NCI-H345 treated with DMSO at 0.1 percent for 48 hours (cell line): ENCODE measurements around the gene DGKG.

Experiments used
- DNase-seq: peaks from one replicate; lab custom pipeline; 2025; ENCODE audit not compliant: unreplicated experiment; lab: John Stamatoyannopoulos, UW

The DGKG gene

GRCh38 chr3:186151077-186151971, 210.7 kb downstream of the DGKG start:
- no peak for DNase-seq

GRCh38 chr3:186150041-186150830, 211.8 kb downstream of the DGKG start:
- no peak for DNase-seq

- DNase-seq: no peak
Observed at GRCh38 chr3:186149319-186149960, 212.6 kb downstream of the DGKG start.

- DNase-seq: no peak
Observed at GRCh38 chr3:186144257-186144656, 217.8 kb downstream of the DGKG start.

GRCh38 chr3:186143250-186143649, 218.8 kb downstream of the DGKG start:
- DNase-seq: no peak

GRCh38 chr3:186142393-186142932, 219.6 kb downstream of the DGKG start:
- DNase-seq: no peak

GRCh38 chr3:186141790-186142189, 220.2 kb downstream of the DGKG start:
- DNase-seq: no peak

- DNase-seq: no peak
Observed at GRCh38 chr3:186138272-186138981, 223.6 kb downstream of the DGKG start.

- no peak for DNase-seq
Observed at GRCh38 chr3:186137051-186137685, 224.9 kb downstream of the DGKG start.

- no peak for DNase-seq
Observed at GRCh38 chr3:186133980-186134379, 228.1 kb downstream of the DGKG start.

GRCh38 chr3:186132487-186132886, 229.5 kb downstream of the DGKG start:
- DNase-seq: no peak

GRCh38 chr3:186129206-186129605, 232.8 kb downstream of the DGKG start:
- no peak for DNase-seq

GRCh38 chr3:186128158-186128557, 233.9 kb downstream of the DGKG start:
- no peak for DNase-seq

GRCh38 chr3:186127463-186127862, 234.6 kb downstream of the DGKG start:
- no peak for DNase-seq

GRCh38 chr3:186125118-186125517, 236.9 kb downstream of the DGKG start:
- DNase-seq: no peak

- DNase-seq: peak; percentile 28
Observed at GRCh38 chr3:186124592-186124991, 237.4 kb downstream of the DGKG start.

GRCh38 chr3:186123012-186123411, 239.0 kb downstream of the DGKG start:
- no peak for DNase-seq

- no peak for DNase-seq
Observed at GRCh38 chr3:186121968-186122367, 240.1 kb downstream of the DGKG start.

GRCh38 chr3:186121278-186121677, 240.8 kb downstream of the DGKG start:
- DNase-seq: no peak

- no peak for DNase-seq
Observed at GRCh38 chr3:186119499-186119898, 242.5 kb downstream of the DGKG start.
